ENCODE data around the gene ORAI3.

ORAI3 gene

GRCh38 chr16:31003744-31004143 is 54.9 kb downstream of the ORAI3 start:
- Histone ChIP-seq H3K4me3 (ENCODE audit: low read depth, low read length) (no peak overlapping the region), H3K4me1 (ENCODE audit: control insufficient read depth, insufficient read depth, low read length) (no peaks in the 10 kb centered on the region; the same call in 1 of the 2 replicates), H3K36me3 (ENCODE audit: control insufficient read depth in 2 of 2, insufficient read depth in 1 of 2, low read length in 2 of 2) (no peaks in the 10 kb centered on the region), H3K9me3 (ENCODE audit: control insufficient read depth, insufficient read depth, low read depth, low read length) (no peaks in the 10 kb centered on the region), H3K27ac (ENCODE audit: extremely low read depth, low read depth, low read length) (no peak overlapping the region)
- TF ChIP-seq ZNF626 (tag by site-specific recombination; IDR thresholded peaks at IDR 0.05): no peak
- 0 out of 2 replicates have a peak, but pooled peaks have one; percentile 10 for TF ChIP-seq PRDM1 (tag by site-specific recombination; IDR thresholded peaks at IDR 0.05)
- CTCF ChIA-PET: no interaction called here
- POLR2A ChIA-PET: interaction anchor here (0.7 kb wide), 1 partner anchor 13 kb away, joined by 3 read pairs; no protein-coding TSS in a partner anchor
